ENCODE data around the gene CDC26. TPM values are rescaled to one million over a fixed set of nuclear protein-coding genes. Genes with fewer than 3 reads are reported as not detected.

The CDC26 gene
- total RNA-seq, result 10 to 100 TPM; 24.5 to 32.3 TPM
- long read RNA-seq, donor 1, transcript CDC26-201 (4 exons, 872 nt), result major isoform, 9 of 13 reads
- long read RNA-seq, donor 1, partial matches to known transcripts, result 1 of 13 reads
- long read RNA-seq, donor 1, other reads (novel, unspliced or antisense), result 3 of 13 reads
- long read RNA-seq, donor 2, transcript CDC26-201 (4 exons, 872 nt), result major isoform, 13 of 24 reads
- long read RNA-seq, donor 2, partial matches to known transcripts, result 1 of 24 reads
- long read RNA-seq, donor 2, other reads (novel, unspliced or antisense), result 10 of 24 reads

- intact Hi-C loops (cut with DNase I), result loop anchor here in 1 of 2 donors (10.0 kb wide), 2 partner anchors 129 to 319 kb away; partner anchors contain the start of gene ALAD
These were observed at the start of gene CDC26, which contains the start of gene PRPF4 for GRCh38 chr9:113275157-113276131. TSS of gene CDC26 (minus strand) at chr9:113275572. CDS start at chr9:113272507, 3,065 bp downstream. TSS of gene PRPF4 (plus strand) at chr9:113275658. CDS start at chr9:113275744, 86 bp downstream.

GRCh38 chr9:113322671-113323070, 47.3 kb upstream of the CDC26 start:
- DNase-seq (ENCODE audit: low spot score), result no peak
- intact Hi-C loops (cut with DNase I), result no loop called here

More at GRCh38 chr9:113275157-113276131, at the start of gene CDC26, which contains the start of gene PRPF4:
- DNase-seq (ENCODE audit: low spot score), result peak; percentile 99

GRCh38 chr9:113320051-113320450, 44.7 kb upstream of the CDC26 start:
- DNase-seq (ENCODE audit: low spot score), result no peak
- intact Hi-C loops (cut with DNase I), result no loop called here

- intact Hi-C loops (cut with DNase I), result loop anchor here in 1 of 2 donors (2.0 kb wide), 1 partner anchor 68 kb away; no protein-coding TSS in a partner anchor
- no peak for DNase-seq (ENCODE audit: low spot score)
These were observed 43.7 kb upstream of the CDC26 start for GRCh38 chr9:113319054-113319453.

- no peak for DNase-seq (ENCODE audit: low spot score)
- intact Hi-C loops (cut with DNase I), result loop anchor here in 1 of 2 donors (2.0 kb wide), 1 partner anchor 67 kb away; no protein-coding TSS in a partner anchor
These were observed 42.4 kb upstream of the CDC26 start for GRCh38 chr9:113317777-113318176.

- DNase-seq (ENCODE audit: low spot score), result no peak
- intact Hi-C loops (cut with DNase I), result no loop called here
These were observed 40.7 kb upstream of the CDC26 start for GRCh38 chr9:113316030-113316429.

GRCh38 chr9:113315231-113315630, 39.9 kb upstream of the CDC26 start:
- intact Hi-C loops (cut with DNase I), result no loop called here
- no peak for DNase-seq (ENCODE audit: low spot score)

- intact Hi-C loops (cut with DNase I), result no loop called here
- DNase-seq (ENCODE audit: low spot score), result no peak
These were observed 37.9 kb upstream of the CDC26 start for GRCh38 chr9:113313261-113313660.

GRCh38 chr9:113311961-113312360, 36.6 kb upstream of the CDC26 start:
- intact Hi-C loops (cut with DNase I), result no loop called here
- no peak for DNase-seq (ENCODE audit: low spot score)

GRCh38 chr9:113310538-113310937, 35.2 kb upstream of the CDC26 start:
- intact Hi-C loops (cut with DNase I), result no loop called here
- DNase-seq (ENCODE audit: low spot score), result no peak

GRCh38 chr9:113309204-113309813, 33.9 kb upstream of the CDC26 start:
- intact Hi-C loops (cut with DNase I), result no loop called here
- DNase-seq (ENCODE audit: low spot score), result no peak

- no peak for DNase-seq (ENCODE audit: low spot score)
- intact Hi-C loops (cut with DNase I), result no loop called here
These were observed 32.1 kb upstream of the CDC26 start for GRCh38 chr9:113307396-113307975.

GRCh38 chr9:113306566-113306965, 31.2 kb upstream of the CDC26 start:
- no peak for DNase-seq (ENCODE audit: low spot score)
- intact Hi-C loops (cut with DNase I), result no loop called here

- intact Hi-C loops (cut with DNase I), result no loop called here
- no peak for DNase-seq (ENCODE audit: low spot score)
These were observed 27.5 kb upstream of the CDC26 start, which contains the start of gene RNF183 for GRCh38 chr9:113302792-113303418. TSS of gene RNF183 (minus strand) at chr9:113303376. CDS start at chr9:113298184, 5,192 bp downstream.

- no peak for DNase-seq (ENCODE audit: low spot score)
- intact Hi-C loops (cut with DNase I), result no loop called here
These were observed 26.2 kb upstream of the CDC26 start for GRCh38 chr9:113301548-113301947.

GRCh38 chr9:113299800-113300292, 24.5 kb upstream of the CDC26 start:
- DNase-seq (ENCODE audit: low spot score), result no peak
- intact Hi-C loops (cut with DNase I), result no loop called here

- intact Hi-C loops (cut with DNase I), result no loop called here
- DNase-seq (ENCODE audit: low spot score), result no peak
These were observed 23.8 kb upstream of the CDC26 start for GRCh38 chr9:113298924-113299770.

- intact Hi-C loops (cut with DNase I), result no loop called here
- DNase-seq (ENCODE audit: low spot score), result no peak
These were observed 22.9 kb upstream of the CDC26 start for GRCh38 chr9:113298311-113298710.
